ENCODE measurements around the gene ANKMY1. TPM values are rescaled to one million over a fixed set of nuclear protein-coding genes. Genes with fewer than 3 reads are reported as not detected.

Gene ANKMY1
- total RNA-seq, 1 donor from 2014 or later = 7.2 TPM

- Histone ChIP-seq H3K36me3 (ENCODE audit: insufficient read depth, low read length) (no peaks in the 10 kb centered on the region), H3K9ac (ENCODE audit: low read length) (no peak overlapping the region), H3K4me1 (ENCODE audit: insufficient read depth, low read length) (peaks cover 27% of the 10 kb centered on the region), H3K9me3 (ENCODE audit: insufficient read depth, low read depth, low read length) (no peaks in the 10 kb centered on the region), H3K79me2 (ENCODE audit: insufficient read depth, low read length) (peaks cover 35% of the 10 kb centered on the region), H3K27me3 (ENCODE audit: insufficient read depth, low read length) (no peaks in the 10 kb centered on the region), H3K4me2 (ENCODE audit: low read length) (no peak overlapping the region), H3K4me3 (ENCODE audit: insufficient read depth, low read depth, low read length) (no peak overlapping the region), H3K27ac (ENCODE audit: low read depth, low read length) (no peak overlapping the region), H2AFZ (ENCODE audit: low read depth, low read length) (no peak overlapping the region), H4K20me1 (ENCODE audit: insufficient read depth, low read length) (peaks cover 23% of the 10 kb centered on the region)
- DNase-seq (ENCODE audit: low read depth) = no peak
- peaks cover 2% of the 10 kb centered on the region for H3K4me1 Mint-ChIP-seq (ENCODE audit: low read depth, unreplicated experiment)
- no peak for FAIRE-seq
- H3K27me3 Mint-ChIP-seq (ENCODE audit: low read depth, unreplicated experiment) = peaks cover 2% of the 10 kb centered on the region
- no peak overlapping the region for H3K27ac Mint-ChIP-seq (ENCODE audit: unreplicated experiment)
- TF ChIP-seq, protein P1, sequence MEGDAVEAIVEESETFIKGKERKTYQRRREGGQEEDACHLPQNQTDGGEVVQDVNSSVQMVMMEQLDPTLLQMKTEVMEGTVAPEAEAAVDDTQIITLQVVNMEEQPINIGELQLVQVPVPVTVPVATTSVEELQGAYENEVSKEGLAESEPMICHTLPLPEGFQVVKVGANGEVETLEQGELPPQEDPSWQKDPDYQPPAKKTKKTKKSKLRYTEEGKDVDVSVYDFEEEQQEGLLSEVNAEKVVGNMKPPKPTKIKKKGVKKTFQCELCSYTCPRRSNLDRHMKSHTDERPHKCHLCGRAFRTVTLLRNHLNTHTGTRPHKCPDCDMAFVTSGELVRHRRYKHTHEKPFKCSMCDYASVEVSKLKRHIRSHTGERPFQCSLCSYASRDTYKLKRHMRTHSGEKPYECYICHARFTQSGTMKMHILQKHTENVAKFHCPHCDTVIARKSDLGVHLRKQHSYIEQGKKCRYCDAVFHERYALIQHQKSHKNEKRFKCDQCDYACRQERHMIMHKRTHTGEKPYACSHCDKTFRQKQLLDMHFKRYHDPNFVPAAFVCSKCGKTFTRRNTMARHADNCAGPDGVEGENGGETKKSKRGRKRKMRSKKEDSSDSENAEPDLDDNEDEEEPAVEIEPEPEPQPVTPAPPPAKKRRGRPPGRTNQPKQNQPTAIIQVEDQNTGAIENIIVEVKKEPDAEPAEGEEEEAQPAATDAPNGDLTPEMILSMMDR (IDR thresholded peaks at IDR 0.05; ENCODE audit: insufficient read depth, low read depth, low read length) = no peak
- H3K4me3 Mint-ChIP-seq (ENCODE audit: unreplicated experiment) = no peak overlapping the region
- peaks cover 5% of the 10 kb centered on the region for H3K9me3 Mint-ChIP-seq (ENCODE audit: unreplicated experiment)
- peaks cover 17% of the 10 kb centered on the region for H3K36me3 Mint-ChIP-seq (ENCODE audit: low read depth, unreplicated experiment)
Observed at GRCh38 chr2:240555541-240556250, 2.1 kb downstream of the ANKMY1 start.

GRCh38 chr2:240554767-240555493 lies 2.9 kb downstream of the ANKMY1 start:
- TF ChIP-seq, protein P1 (IDR thresholded peaks at IDR 0.05; ENCODE audit: insufficient read depth, low read depth, low read length) = no peak
- no peak for TF ChIP-seq EZH2 (IDR thresholded peaks at IDR 0.05; ENCODE audit: insufficient read depth, low read length)
- no peak overlapping the region for H3K4me2 ChIP-seq (ENCODE audit: low read length)
- Mint-ChIP-seq H3K36me3 (ENCODE audit: low read depth, unreplicated experiment) (peaks cover 18% of the 10 kb centered on the region), H3K9me3 (ENCODE audit: unreplicated experiment) (peaks cover 6% of the 10 kb centered on the region), H3K27me3 (ENCODE audit: low read depth, unreplicated experiment) (peaks cover 2% of the 10 kb centered on the region), H3K27ac (ENCODE audit: unreplicated experiment) (no peak overlapping the region), H3K4me1 (ENCODE audit: low read depth, unreplicated experiment) (peaks cover 2% of the 10 kb centered on the region), H3K4me3 (ENCODE audit: unreplicated experiment) (no peak overlapping the region)
- H3K27ac ChIP-seq (ENCODE audit: low read depth, low read length) = no peak overlapping the region
- peaks cover 26% of the 10 kb centered on the region for H3K4me1 ChIP-seq (ENCODE audit: insufficient read depth, low read length)
- peaks cover 35% of the 10 kb centered on the region for H3K79me2 ChIP-seq (ENCODE audit: insufficient read depth, low read length)
- no peaks in the 10 kb centered on the region for H3K27me3 ChIP-seq (ENCODE audit: insufficient read depth, low read length)
- no peak overlapping the region for H2AFZ ChIP-seq (ENCODE audit: low read depth, low read length)
- no peaks in the 10 kb centered on the region for H3K9me3 ChIP-seq (ENCODE audit: insufficient read depth, low read depth, low read length)
- H3K4me3 ChIP-seq (ENCODE audit: insufficient read depth, low read depth, low read length) = no peak overlapping the region
- DNase-seq (ENCODE audit: low read depth) (no peak), FAIRE-seq (no peak)
- H3K36me3 ChIP-seq (ENCODE audit: insufficient read depth, low read length) = no peaks in the 10 kb centered on the region
- no peak overlapping the region for H3K9ac ChIP-seq (ENCODE audit: low read length)
- H4K20me1 ChIP-seq (ENCODE audit: insufficient read depth, low read length) = peaks cover 22% of the 10 kb centered on the region

All from astrocyte (in vitro differentiated cells and primary cell).